Inflammatory macrophage treated with lipopolysaccharide for 4 hours (primary cell): ENCODE measurements around the gene DERL3.
"Not testable (repeated sequence)": the region's sequence is repeated elsewhere in the genome, so short reads cannot be mapped to it uniquely, and the experiment has no call there.

ENCODE experiments used
- DNase-seq: peaks from one replicate; pipeline ENCODE4 v3.0.0-alpha.2; 2020

Gene DERL3

GRCh38 chr22:23838681-23839468 is at the start of gene DERL3:
TSS of gene DERL3 (minus strand) at chr22:23839006. CDS start at chr22:23838987, 19 bp downstream.
- peak; percentile 99 for DNase-seq

GRCh38 chr22:23884140-23884539 is 45.3 kb upstream of the DERL3 start:
- DNase-seq: no peak

DNA sequence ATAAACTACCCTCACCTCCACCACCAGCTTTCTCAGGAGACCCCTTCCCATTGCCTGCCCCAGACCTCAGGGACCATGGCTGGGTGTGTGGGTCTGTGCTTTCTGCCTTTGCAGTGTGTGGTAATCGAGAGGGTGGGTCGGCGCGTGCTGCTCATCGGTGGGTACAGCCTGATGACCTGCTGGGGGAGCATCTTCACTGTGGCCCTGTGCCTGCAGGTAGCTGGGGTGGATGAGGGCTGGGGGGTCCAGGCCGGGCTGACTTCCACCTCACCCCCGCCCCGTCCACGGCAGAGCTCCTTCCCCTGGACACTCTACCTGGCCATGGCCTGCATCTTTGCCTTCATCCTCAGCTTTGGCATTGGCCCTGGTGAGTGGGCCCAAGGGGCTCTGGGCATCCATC is 44.9 kb upstream of the DERL3 start:
- no peak for DNase-seq

DNA sequence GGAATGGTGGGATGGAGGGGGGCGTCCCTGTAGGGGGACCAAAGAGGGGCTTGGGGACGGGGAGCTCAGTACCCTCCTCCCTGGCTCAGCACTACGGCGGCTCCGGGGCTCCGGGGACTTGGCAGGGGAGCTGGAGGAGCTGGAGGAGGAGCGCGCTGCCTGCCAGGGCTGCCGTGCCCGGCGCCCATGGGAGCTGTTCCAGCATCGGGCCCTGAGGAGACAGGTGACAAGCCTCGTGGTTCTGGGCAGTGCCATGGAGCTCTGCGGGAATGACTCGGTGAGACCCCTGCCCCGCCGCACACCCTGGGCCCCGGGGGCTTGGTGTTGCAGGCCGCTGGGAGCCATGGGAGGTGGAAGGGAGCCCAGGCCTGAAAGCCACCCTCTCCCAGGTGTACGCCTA is 43.6 kb upstream of the DERL3 start:
- DNase-seq: no peak

- DNase-seq: no peak
These were observed 39.4 kb upstream of the DERL3 start for GRCh38 chr22:23878219-23878618.

DNA sequence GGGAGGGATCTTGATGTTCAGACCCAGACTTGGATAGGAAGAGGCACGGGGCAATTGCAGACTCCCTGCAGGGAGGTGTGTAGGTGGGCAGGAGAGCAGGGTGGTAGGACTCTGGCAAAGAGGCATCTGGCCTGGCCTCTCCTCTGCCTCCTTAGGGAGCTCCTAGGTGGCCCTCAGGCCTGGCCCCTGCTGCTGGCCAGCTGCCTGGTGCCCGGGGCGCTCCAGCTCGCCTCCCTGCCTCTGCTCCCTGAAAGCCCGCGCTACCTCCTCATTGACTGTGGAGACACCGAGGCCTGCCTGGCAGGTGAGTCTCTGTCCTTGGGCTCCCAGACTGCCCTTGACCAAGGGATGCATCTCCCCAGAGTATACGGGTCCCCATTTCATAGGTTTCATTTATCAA is 38.8 kb upstream of the DERL3 start:
- no peak for DNase-seq

GRCh38 chr22:23875801-23876200 is 37.0 kb upstream of the DERL3 start:
- DNase-seq: no peak

- no peak for DNase-seq
These were observed 36.1 kb upstream of the DERL3 start for GRCh38 chr22:23874871-23875270.

DNA sequence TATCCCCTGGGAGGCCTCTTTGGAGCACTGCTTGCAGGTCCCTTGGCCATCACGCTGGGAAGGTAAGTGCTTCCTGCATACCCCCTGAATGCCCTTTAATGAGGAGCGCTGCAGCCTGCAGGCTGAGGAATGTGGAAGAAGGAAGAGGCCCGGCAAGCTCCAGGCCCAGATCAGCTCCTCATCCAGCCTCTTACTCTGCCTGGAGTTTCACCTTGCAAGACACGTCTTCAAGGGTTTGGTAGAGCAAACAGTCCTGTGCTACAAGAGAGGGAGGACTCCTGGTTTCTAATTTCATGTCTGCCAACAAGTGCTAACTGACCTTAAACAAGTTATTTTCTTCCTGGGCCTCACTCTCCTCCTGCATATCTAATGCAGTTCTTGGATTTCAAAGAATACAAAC is 29.8 kb upstream of the DERL3 start:
- no peak for DNase-seq

DNA sequence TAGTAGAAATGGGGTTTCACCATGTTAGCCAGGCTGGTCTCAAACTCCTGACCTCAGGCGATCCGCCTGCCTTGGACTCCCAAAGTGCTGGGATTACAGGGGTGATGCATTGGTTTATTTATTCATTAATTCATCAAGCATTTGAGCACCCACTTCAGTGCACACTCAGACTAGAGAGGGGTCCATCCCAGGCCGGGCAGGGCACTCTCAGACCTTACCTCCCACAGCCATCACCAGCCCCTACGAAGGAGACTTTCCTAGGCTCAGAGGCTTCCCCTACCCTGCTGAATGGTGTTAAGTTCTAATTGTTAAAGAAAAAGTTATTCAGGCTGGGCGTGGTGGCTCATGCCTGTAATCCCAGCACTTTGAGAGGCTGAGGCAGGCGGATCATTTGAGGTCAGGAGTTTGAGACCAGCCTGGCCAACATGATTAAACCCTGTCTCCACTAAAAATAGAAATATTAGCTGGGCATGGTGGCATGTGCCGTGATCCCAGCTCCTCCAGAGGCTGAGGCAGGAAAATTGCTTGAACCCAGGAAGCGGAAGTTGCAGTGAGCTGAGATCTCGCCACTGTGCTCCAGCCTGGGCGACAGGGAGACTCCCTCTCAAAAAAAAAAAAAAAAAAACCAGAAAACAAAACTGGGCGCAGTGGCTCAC is 25.8 kb upstream of the DERL3 start:
- not testable (repeated sequence) for DNase-seq

- DNase-seq: peak; percentile 20
These were observed 23.3 kb upstream of the DERL3 start for GRCh38 chr22:23862103-23862502.

- not testable (repeated sequence) for DNase-seq
These were observed 21.4 kb upstream of the DERL3 start for GRCh38 chr22:23860187-23860586.

DNA sequence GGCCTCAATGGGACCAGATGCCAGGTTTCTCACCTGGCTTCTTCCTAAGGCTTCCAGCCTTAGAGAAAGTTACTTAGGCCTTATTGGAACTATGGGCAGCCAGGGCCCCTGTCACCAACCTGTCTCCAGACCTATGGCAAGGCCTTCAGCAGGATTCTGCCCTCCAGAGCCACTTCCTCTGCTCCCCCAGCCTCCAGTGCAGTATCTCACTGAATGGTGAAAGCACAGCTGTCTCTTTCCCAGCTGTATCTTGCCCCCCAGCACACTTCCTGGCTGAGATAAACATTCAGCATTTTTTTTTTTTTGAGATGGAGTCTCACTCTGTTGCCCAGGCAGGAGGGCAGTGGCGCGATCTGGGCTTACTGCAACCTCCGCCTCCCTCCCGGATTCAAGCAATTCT is 20.4 kb upstream of the DERL3 start:
- no peak for DNase-seq

GRCh38 chr22:23858484-23858815 is 19.6 kb upstream of the DERL3 start:
- DNase-seq: no peak

DNA sequence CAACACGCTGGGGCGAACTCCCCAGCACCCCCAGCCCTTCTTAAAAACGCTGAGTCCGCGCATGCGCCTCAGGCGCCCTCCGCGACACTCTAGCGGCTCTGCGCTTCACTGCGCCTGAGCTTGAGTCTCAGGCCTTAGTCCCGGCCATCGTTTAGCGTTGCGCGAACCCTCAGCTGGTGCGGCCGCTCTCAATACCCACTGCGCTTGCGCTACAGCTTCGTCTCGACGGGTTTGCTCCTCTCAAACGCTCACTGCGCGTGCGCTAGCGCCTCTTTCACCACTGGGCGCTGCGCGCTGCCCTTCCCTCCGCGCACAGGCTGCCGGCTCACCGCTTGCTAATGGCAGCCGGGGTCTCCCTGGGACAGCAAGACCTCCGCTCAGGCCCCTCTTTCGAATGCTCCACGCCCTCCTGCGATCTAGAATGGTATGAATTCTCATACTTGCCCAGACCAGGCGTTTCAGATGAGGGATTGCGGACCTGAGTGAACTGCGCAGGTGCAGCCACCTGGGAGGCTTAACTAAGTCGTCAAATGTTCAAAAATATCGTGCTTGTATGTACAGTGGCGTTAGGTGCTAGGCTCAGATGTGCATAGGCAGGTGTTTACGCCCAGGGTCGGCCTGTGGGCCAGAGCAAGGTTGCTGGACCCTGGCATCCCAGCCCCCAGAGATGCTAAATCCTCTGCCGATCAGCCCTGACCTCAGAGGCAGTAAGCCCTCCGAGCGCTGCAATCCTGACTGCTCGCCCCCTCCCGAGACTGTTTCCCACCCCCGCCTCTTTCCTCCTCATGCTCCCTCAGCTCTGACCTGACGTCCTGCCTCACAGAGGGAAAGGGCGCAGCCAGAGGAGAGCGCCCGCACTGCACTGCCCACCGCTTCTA is 19.0 kb upstream of the DERL3 start, which contains the start of gene SLC2A11:
TSS of gene SLC2A11 (plus strand) at position 270 of the 878 bp plus-strand sequence. CDS start at position 395, 125 bp downstream.
- DNase-seq: peak; percentile 99

GRCh38 chr22:23856721-23857605 is 18.2 kb upstream of the DERL3 start:
- DNase-seq: peak; percentile 32

DNA sequence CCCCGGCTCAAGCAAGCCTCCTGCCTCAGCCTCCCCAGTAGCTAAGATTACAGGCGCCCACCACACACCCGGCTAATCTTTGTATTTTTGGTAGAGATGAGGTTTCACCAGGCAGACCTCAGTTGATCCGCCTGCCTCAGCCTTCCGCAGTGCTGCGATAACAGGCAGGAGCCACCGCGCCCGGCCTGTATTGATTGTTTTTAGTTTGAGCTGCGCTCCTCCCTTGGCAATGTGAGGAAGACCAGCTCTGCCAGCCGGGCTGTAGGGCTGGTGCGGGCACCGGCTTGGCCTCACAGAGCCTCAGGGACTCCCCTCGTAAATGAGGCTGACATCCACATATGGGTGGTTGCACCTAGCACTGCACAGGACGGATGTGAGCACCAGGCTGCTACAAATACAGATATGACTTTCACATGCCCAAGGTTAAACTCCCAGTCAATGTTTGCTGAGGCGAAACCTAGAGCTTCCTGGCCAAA is 11.4 kb upstream of the DERL3 start:
- DNase-seq: no peak

- DNase-seq: peak; percentile 68
These were observed 10.5 kb upstream of the DERL3 start for GRCh38 chr22:23849009-23850006.

GRCh38 chr22:23847991-23848864 is 9.4 kb upstream of the DERL3 start:
- DNase-seq: no peak
